ENCODE data around the gene SLC6A18. TPM values are rescaled to one million over a fixed set of nuclear protein-coding genes. Genes with fewer than 3 reads are reported as not detected.
"Not testable (repeated sequence)": the region's sequence is repeated elsewhere in the genome, so short reads cannot be mapped to it uniquely, and the experiment has no call there.

Gene SLC6A18
- total RNA-seq, 1 donor from 2014 or later = not detected

- intact Hi-C loops (cut with micrococcal nuclease) = no loop called here
- Histone ChIP-seq H3K9me3 (replicated peaks) (peaks cover 37% of the 10 kb centered on the region), H3K36me3 (no peaks in the 10 kb centered on the region), H3K27ac (replicated peaks) (no peak overlapping the region), H3K27me3 (ENCODE audit: low read depth) (peaks cover 17% of the 10 kb centered on the region), H3K4me1 (no peaks in the 10 kb centered on the region), H3K4me3 (no peak overlapping the region)
- TF ChIP-seq CTCF (IDR thresholded peaks at IDR 0.05; ENCODE audit: borderline replicate concordance) = no peak
- no peak for DNase-seq
These were observed 37.2 kb downstream of the SLC6A18 start for GRCh38 chr5:1262381-1262780.

DNA sequence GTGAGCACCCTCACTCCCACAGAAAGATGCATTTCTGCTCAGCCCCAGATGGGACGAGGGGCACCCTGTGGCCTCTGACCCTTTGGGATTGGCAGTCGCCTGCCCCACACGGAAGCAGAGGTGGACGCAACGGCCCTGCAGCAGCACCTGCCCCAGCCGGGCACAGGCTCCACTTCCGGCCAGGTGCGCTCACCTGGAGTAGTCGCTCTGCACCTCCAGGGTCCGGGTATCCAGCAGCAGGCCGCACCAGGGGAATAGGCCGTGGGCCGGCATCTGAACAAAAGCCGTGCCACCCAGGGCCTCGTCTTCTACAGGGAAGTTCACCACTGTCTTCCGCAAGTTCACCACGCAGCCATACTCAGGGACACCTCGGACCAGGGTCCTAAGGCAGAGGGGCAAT, 39.0 kb downstream of the SLC6A18 start:
- intact Hi-C loops (cut with micrococcal nuclease) = no loop called here
- TF ChIP-seq CTCF (IDR thresholded peaks at IDR 0.05; ENCODE audit: borderline replicate concordance) = no peak
- DNase-seq = no peak

DNA sequence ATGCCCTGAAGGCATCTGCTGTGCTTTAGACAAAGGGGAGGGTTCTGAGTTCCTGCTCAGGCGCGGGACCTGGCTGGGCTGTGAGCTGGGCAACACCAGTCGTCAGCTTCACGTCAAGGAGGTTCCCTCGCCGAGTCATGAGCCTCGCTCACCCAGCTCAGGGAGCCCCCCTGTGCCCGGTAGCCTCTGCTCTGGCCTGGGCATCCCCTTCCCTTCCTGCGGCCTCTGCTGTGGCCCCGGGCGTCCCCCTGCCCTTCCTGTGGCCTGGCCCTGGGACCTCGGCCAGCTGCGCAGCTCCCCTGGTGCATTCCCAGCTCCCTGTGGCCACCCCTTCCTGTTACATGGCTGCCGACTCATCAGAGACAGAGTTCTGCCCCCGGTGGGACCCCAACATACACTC, 39.8 kb downstream of the SLC6A18 start:
- Histone ChIP-seq H3K27me3 (ENCODE audit: low read depth) (peaks cover 10% of the 10 kb centered on the region), H3K4me3 (no peak overlapping the region), H3K27ac (replicated peaks) (no peak overlapping the region), H3K9me3 (replicated peaks) (peaks cover 37% of the 10 kb centered on the region), H3K36me3 (no peaks in the 10 kb centered on the region), H3K4me1 (no peaks in the 10 kb centered on the region)
- DNase-seq = no peak
- intact Hi-C loops (cut with micrococcal nuclease) = no loop called here
- TF ChIP-seq CTCF (IDR thresholded peaks at IDR 0.05; ENCODE audit: borderline replicate concordance) = no peak

More for the DNA sequence above, 39.0 kb downstream of the SLC6A18 start:
- Histone ChIP-seq H3K27ac (replicated peaks) (no peak overlapping the region), H3K4me3 (no peak overlapping the region), H3K27me3 (ENCODE audit: low read depth) (peaks cover 10% of the 10 kb centered on the region), H3K4me1 (no peaks in the 10 kb centered on the region), H3K9me3 (replicated peaks) (peaks cover 37% of the 10 kb centered on the region), H3K36me3 (no peaks in the 10 kb centered on the region)

DNA sequence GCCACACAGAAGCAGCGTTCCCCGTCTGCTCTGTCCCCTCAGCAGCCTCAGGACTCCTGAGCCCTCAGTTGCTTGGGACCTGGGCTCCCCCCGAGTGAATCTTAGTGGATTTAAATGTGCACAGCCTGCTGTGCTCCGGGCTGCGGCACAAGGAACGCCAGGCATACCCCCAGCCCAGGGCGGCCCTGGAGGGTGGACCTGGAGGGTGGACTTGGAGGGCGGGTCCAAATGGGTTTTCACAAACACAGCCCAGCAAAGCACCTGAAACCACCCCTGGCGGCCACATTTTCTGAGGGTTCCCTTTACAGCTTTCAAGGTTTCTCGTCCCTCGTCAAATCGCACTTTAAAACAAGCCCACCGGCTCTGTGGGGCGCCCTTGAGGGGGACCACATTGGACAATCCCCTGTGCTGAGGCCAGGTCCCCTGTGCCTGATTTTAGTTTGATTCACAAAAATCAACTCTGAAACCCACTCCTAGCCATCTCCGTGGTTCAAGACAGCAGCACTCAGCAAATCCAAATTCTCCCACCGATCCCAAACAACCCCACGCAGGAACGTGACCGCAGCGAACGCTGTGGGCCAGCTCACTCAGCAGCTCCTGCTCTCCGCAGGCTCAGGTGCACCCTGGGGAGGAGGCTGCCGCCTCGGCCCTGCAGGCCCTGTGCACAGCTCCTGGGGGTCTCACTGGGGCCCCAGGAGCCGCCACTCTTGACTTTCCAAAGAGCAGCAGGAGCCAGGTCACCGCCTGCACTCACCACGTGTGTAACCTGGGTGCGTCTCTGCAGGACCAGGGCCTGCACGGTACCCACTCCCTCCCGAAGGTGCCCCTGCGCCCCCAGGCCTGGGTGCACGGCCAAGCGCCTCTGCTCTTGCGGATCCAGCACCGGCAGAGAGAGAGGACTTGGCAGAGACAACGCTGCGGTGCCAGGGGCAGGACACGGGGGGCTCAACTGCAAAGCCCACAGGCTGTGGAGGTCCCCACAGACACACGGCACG, 40.6 kb downstream of the SLC6A18 start:
- H3K4me1 ChIP-seq = no peaks in the 10 kb centered on the region
- H3K27ac ChIP-seq (replicated peaks) = no peak overlapping the region
- peaks cover 32% of the 10 kb centered on the region for H3K9me3 ChIP-seq (replicated peaks)
- H3K36me3 ChIP-seq = no peaks in the 10 kb centered on the region
- intact Hi-C loops (cut with micrococcal nuclease) = no loop called here
- DNase-seq = no peak
- peaks cover 10% of the 10 kb centered on the region for H3K27me3 ChIP-seq (ENCODE audit: low read depth)
- TF ChIP-seq CTCF (IDR thresholded peaks at IDR 0.05; ENCODE audit: borderline replicate concordance) = no peak
- no peak overlapping the region for H3K4me3 ChIP-seq

DNA sequence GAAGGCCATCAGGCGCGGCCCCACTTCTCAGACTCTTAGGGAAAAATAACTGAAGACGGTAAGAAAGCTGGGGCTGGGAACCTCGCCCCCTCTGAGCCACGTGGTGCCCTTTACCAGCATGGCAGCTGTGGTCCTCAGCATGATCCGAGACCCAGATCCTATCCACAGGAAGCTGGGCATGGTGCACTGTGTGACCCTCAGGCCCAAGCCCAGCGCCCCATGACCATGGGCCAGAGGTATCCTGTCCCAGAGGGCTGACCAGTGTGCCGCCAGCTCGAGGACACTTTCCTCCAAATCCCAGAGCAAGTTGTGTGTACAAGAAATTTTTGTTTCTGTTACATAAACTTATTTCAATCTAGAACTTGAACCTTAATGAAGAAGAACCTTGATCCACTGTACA, 41.6 kb downstream of the SLC6A18 start:
- Histone ChIP-seq H3K9me3 (replicated peaks) (peaks cover 22% of the 10 kb centered on the region), H3K4me1 (no peaks in the 10 kb centered on the region), H3K4me3 (no peak overlapping the region), H3K27ac (replicated peaks) (no peak overlapping the region), H3K36me3 (no peaks in the 10 kb centered on the region), H3K27me3 (ENCODE audit: low read depth) (peaks cover 10% of the 10 kb centered on the region)
- no peak for DNase-seq
- no peak for TF ChIP-seq CTCF (IDR thresholded peaks at IDR 0.05; ENCODE audit: borderline replicate concordance)
- intact Hi-C loops (cut with micrococcal nuclease) = no loop called here

DNA sequence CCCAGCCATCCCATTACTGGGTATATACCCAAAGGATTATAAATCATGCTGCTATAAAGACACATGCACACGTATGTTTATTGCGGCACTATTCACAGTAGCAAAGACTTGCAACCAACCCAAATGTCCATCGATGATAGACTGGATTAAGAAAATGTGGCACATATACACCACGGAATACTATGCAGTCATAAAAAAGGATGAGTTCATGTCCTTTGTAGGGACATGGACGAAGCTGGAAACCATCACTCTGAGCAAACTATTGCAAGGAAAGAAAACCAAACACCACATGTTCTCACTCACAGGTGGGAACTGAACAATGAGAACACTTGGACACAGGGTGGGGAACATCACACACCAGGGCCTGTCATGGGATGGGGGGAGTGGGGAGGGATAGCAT, 42.3 kb downstream of the SLC6A18 start:
- H3K27ac ChIP-seq (replicated peaks); DNase-seq; H3K4me3 ChIP-seq; H3K36me3 ChIP-seq; H3K27me3 ChIP-seq (ENCODE audit: low read depth); H3K4me1 ChIP-seq; intact Hi-C loops (cut with micrococcal nuclease): not testable (repeated sequence)
- H3K9me3 ChIP-seq (replicated peaks) = peaks cover 15% of the 10 kb centered on the region
